Caco-2 (cell line): ENCODE measurements around the gene SHB. TPM values are rescaled to one million over a fixed set of nuclear protein-coding genes. Genes with fewer than 3 reads are reported as not detected.

Experiments
- BruUV-seq: library from RNA; stranded (reverse); fragments of 400-500 nt; replicated peaks from 2 replicates; lab custom pipeline; 2021; lab: Mats Ljungman, UMichigan
- CTCF ChIA-PET: fragments of 300-600 bp; sonication (Branson Sonifier 250); formaldehyde crosslinking; loops from one replicate; lab custom pipeline; 2022; ENCODE audit warnings: antibody characterized with exemption; lab: Charles Lee
- POLR2A ChIA-PET: fragments of 300-600 bp; sonication (Branson Sonifier 250); formaldehyde crosslinking; loops from one replicate; lab custom pipeline; 2022; ENCODE audit warnings: antibody characterized with exemption; lab: Charles Lee
- DNase-seq, 2 experiments: peaks; one replicate each; pipeline versions ENCODE4 v3.0.0 to v3.0.0-alpha.2; 2020 to 2022
- H3K27me3 ChIP-seq: replicated peaks from 2 replicates; pipeline ENCODE4 v1.6.0; 2011; ENCODE audit warnings: low read length; ENCODE audit not compliant: control insufficient read depth, insufficient read depth
- H3K36me3 ChIP-seq: 2 replicates; pipeline ENCODE4 v1.5.1; 2011; ENCODE audit warnings: low read length; ENCODE audit not compliant: control insufficient read depth, insufficient read depth
- H3K4me1 ChIP-seq: fragments of 250-450 bp; sonication (Bioruptor Pico); 2 replicates; pipeline ENCODE4 v1.5.1; 2020; ENCODE audit warnings: mild to moderate bottlenecking
- H3K4me3 ChIP-seq: 2 replicates; pipeline ENCODE4 v1.5.1; 2011; ENCODE audit warnings: low read depth, mild to moderate bottlenecking, control low read depth, low read length
- H3K9me3 ChIP-seq: fragments of 250-450 bp; sonication (Bioruptor Pico); 2 replicates; pipeline ENCODE4 v1.5.1; 2020; ENCODE audit warnings: mild to moderate bottlenecking, moderate library complexity
- H3K27ac Mint-ChIP-seq: one replicate; pipeline ENCODE4 v1.8.0; 2022; ENCODE audit warnings: mixed read lengths; ENCODE audit not compliant: unreplicated experiment
- H3K27me3 Mint-ChIP-seq: one replicate; pipeline ENCODE4 v1.8.0; 2022; ENCODE audit warnings: mixed read lengths; ENCODE audit not compliant: insufficient read depth, unreplicated experiment
- H3K36me3 Mint-ChIP-seq: one replicate; pipeline ENCODE4 v1.8.0; 2022; ENCODE audit warnings: mild to moderate bottlenecking, mixed read lengths; ENCODE audit not compliant: insufficient read depth, unreplicated experiment
- H3K4me1 Mint-ChIP-seq: one replicate; pipeline ENCODE4 v1.8.0; 2022; ENCODE audit warnings: low read depth, mixed read lengths; ENCODE audit not compliant: unreplicated experiment
- H3K4me3 Mint-ChIP-seq: one replicate; pipeline ENCODE4 v1.8.0; 2022; ENCODE audit warnings: mild to moderate bottlenecking, moderate library complexity, mixed read lengths; ENCODE audit not compliant: unreplicated experiment
- H3K9me3 Mint-ChIP-seq: one replicate; pipeline ENCODE4 v1.8.0; 2022; ENCODE audit warnings: mixed read lengths; ENCODE audit not compliant: unreplicated experiment
- CTCF ChIP-seq, 2 experiments: fragments of 200-600 bp in 1 of 2; IDR thresholded peaks; 1 replicate in 1 of 2; 2 replicates in 1 of 2; pipeline versions ENCODE4 v1.5.1 to v1.8.0; 2011 to 2022; ENCODE audit warnings: antibody characterized with exemption in 1 of 2, control low read depth in 1 of 2, inconsistent platforms in 1 of 2, low read depth in 1 of 2, low read length in 1 of 2, mild to moderate bottlenecking in 1 of 2, moderate library complexity in 1 of 2; ENCODE audit not compliant: insufficient read depth in 1 of 2, severe bottlenecking in 1 of 2, unreplicated experiment in 1 of 2
- intact Hi-C: fragments of 100-400 bp; cut with micrococcal nuclease; formaldehyde crosslinking; loops from one replicate; pipeline ENCODE4 v1.10.0; 2022; ENCODE audit not compliant: unreplicated experiment
- total RNA-seq: library from RNA; stranded (reverse); gene quantifications from 2 replicates; pipeline ENCODE4 v1.2.3, GENCODE V29; 2022

The SHB gene
- total RNA-seq, 1 experiment from 2014 or later: 18.3 TPM

GRCh38 chr9:37969558-37970300, 99.3 kb downstream of the SHB start:
- DNase-seq: no peak
- CTCF ChIA-PET: interaction anchor here (0.6 to 1.7 kb wide), 6 partner anchors 19 to 423 kb away, joined by 4 to 16 read pairs (median 5); no protein-coding TSS in a partner anchor
- Histone ChIP-seq H3K27me3 (no peaks in the 10 kb centered on the region), H3K4me1 (peaks cover 83% of the 10 kb centered on the region), H3K9me3 (no peaks in the 10 kb centered on the region), H3K4me3 (no peak overlapping the region), H3K36me3 (no peaks in the 10 kb centered on the region; the same call in 1 of the 2 replicates)
- no peaks in the 10 kb centered on the region for H3K9me3 Mint-ChIP-seq
- no TSS peak for BruUV-seq
- H3K27ac Mint-ChIP-seq: peak overlapping the region; percentile 90
- intact Hi-C loops: loop anchor here (1.0 to 2.0 kb wide), 3 partner anchors 55 to 77 kb away; no protein-coding TSS in a partner anchor
- H3K27me3 Mint-ChIP-seq: no peaks in the 10 kb centered on the region
- TF ChIP-seq CTCF (IDR thresholded peaks at IDR 0.05; ENCODE audit: insufficient read depth in 1 of 2, low read depth in 1 of 2, low read length in 1 of 2, severe bottlenecking in 1 of 2, unreplicated experiment in 1 of 2): no peak
- H3K4me3 Mint-ChIP-seq: no peak overlapping the region
- H3K36me3 Mint-ChIP-seq: peaks cover 48% of the 10 kb centered on the region
- POLR2A ChIA-PET: no interaction called here
- H3K4me1 Mint-ChIP-seq: peaks cover 40% of the 10 kb centered on the region

GRCh38 chr9:37969130-37969529, 99.9 kb downstream of the SHB start:
- POLR2A ChIA-PET: no interaction called here
- no peak for TF ChIP-seq CTCF (IDR thresholded peaks at IDR 0.05; ENCODE audit: insufficient read depth in 1 of 2, low read depth in 1 of 2, low read length in 1 of 2, severe bottlenecking in 1 of 2, unreplicated experiment in 1 of 2)
- Histone ChIP-seq H3K9me3 (no peaks in the 10 kb centered on the region), H3K4me3 (no peak overlapping the region), H3K4me1 (peaks cover 89% of the 10 kb centered on the region), H3K27me3 (no peaks in the 10 kb centered on the region), H3K36me3 (no peaks in the 10 kb centered on the region; the same call in 1 of the 2 replicates)
- peaks cover 46% of the 10 kb centered on the region for H3K4me1 Mint-ChIP-seq
- DNase-seq: peak; percentile 76 to 88
- peaks cover 43% of the 10 kb centered on the region for H3K36me3 Mint-ChIP-seq
- H3K27me3 Mint-ChIP-seq: no peaks in the 10 kb centered on the region
- peak overlapping the region; percentile 15 for H3K4me3 Mint-ChIP-seq
- BruUV-seq: no TSS peak
- H3K9me3 Mint-ChIP-seq: no peaks in the 10 kb centered on the region
- intact Hi-C loops: loop anchor here (1.0 to 2.0 kb wide), 3 partner anchors 56 to 77 kb away; no protein-coding TSS in a partner anchor
- CTCF ChIA-PET: interaction anchor here (0.6 to 1.7 kb wide), 6 partner anchors 19 to 424 kb away, joined by 4 to 16 read pairs (median 5); no protein-coding TSS in a partner anchor
- peak overlapping the region; percentile 90 for H3K27ac Mint-ChIP-seq

- Histone ChIP-seq H3K27me3 (no peaks in the 10 kb centered on the region), H3K4me3 (no peak overlapping the region), H3K4me1 (peaks cover 96% of the 10 kb centered on the region), H3K36me3 (no peaks in the 10 kb centered on the region; the same call in 1 of the 2 replicates), H3K9me3 (no peaks in the 10 kb centered on the region)
- H3K4me3 Mint-ChIP-seq: peak overlapping the region; percentile 15
- no peak for TF ChIP-seq CTCF (IDR thresholded peaks at IDR 0.05; ENCODE audit: insufficient read depth in 1 of 2, low read depth in 1 of 2, low read length in 1 of 2, severe bottlenecking in 1 of 2, unreplicated experiment in 1 of 2)
- H3K36me3 Mint-ChIP-seq: peaks cover 48% of the 10 kb centered on the region
- no peak for DNase-seq
- ChIA-PET POLR2A (no interaction called here), CTCF (interaction anchor here (1.5 to 1.7 kb wide), 2 partner anchors 40 to 54 kb away, joined by 5 to 16 read pairs; no protein-coding TSS in a partner anchor)
- H3K9me3 Mint-ChIP-seq: no peaks in the 10 kb centered on the region
- no peaks in the 10 kb centered on the region for H3K27me3 Mint-ChIP-seq
- BruUV-seq: no TSS peak
- H3K27ac Mint-ChIP-seq: peak overlapping the region; percentile 90
- intact Hi-C loops: loop anchor here (2.0 kb wide), 1 partner anchor 57 kb away; no protein-coding TSS in a partner anchor
- H3K4me1 Mint-ChIP-seq: peaks cover 49% of the 10 kb centered on the region
These were observed 100.8 kb downstream of the SHB start for GRCh38 chr9:37968228-37968701.
